ENCODE measurements around the gene SLC8A1.

DNA sequence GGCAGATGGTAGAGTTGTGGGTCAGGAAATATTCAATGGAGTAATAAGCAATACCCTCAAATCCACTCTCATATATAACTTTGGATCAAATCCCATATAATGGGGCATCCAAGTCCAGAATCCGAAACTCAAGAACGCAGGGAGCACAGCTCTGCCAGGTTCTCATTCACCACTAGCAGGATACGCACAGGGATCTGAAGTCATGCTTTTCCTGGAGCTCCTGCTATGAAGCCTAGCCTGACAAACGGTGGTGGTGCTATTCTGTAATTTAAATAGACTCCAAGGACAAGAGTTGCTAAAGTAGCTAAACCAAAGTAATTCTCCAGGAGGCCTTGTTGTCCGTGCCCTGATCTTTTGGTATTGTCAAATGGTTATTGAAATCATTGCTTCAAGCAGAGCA is 264.8 kb downstream of the SLC8A1 start:
- TF ChIP-seq, protein P1, sequence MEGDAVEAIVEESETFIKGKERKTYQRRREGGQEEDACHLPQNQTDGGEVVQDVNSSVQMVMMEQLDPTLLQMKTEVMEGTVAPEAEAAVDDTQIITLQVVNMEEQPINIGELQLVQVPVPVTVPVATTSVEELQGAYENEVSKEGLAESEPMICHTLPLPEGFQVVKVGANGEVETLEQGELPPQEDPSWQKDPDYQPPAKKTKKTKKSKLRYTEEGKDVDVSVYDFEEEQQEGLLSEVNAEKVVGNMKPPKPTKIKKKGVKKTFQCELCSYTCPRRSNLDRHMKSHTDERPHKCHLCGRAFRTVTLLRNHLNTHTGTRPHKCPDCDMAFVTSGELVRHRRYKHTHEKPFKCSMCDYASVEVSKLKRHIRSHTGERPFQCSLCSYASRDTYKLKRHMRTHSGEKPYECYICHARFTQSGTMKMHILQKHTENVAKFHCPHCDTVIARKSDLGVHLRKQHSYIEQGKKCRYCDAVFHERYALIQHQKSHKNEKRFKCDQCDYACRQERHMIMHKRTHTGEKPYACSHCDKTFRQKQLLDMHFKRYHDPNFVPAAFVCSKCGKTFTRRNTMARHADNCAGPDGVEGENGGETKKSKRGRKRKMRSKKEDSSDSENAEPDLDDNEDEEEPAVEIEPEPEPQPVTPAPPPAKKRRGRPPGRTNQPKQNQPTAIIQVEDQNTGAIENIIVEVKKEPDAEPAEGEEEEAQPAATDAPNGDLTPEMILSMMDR (IDR thresholded peaks at IDR 0.05): no peak
- TF ChIP-seq POLR2A (IDR thresholded peaks at IDR 0.05): no peak
